GM23338 (cell line): ENCODE results near the gene SIAH1. TPM values are rescaled to one million over a fixed set of nuclear protein-coding genes. Genes with fewer than 3 reads are reported as not detected.
A peak's percentile ranks its signal among the peaks of the same experiment; 100 is the strongest.

Experiments used
- ATAC-seq: fragments of 200-7000 bp; cut with Tn5 transposase; 3 replicates; pipeline ENCODE4 v1.9.1; 2020
- DNase-seq: peaks from one replicate; pipeline ENCODE4 v3.0.0-alpha.2; 2015; ENCODE audit warnings: low spot score
- H2AFZ ChIP-seq: fragments of 200-600 bp; sonication (generic); 2 replicates; pipeline ENCODE4 v1.8.0; 2016; ENCODE audit warnings: antibody characterized with exemption, mild to moderate bottlenecking, moderate library complexity
- H3F3A ChIP-seq: fragments of 200-600 bp; sonication (generic); replicated peaks from 2 replicates; pipeline ENCODE4 v1.8.0; 2017; ENCODE audit warnings: antibody characterized with exemption, mixed run types, low read depth
- H3K27ac ChIP-seq: fragments of 200-600 bp; sonication (generic); 2 replicates; pipeline ENCODE4 v1.6.1; 2016; ENCODE audit warnings: low read depth
- H3K27me3 ChIP-seq: fragments of 200-600 bp; sonication (generic); 2 replicates; pipeline ENCODE4 v1.8.0; 2016; ENCODE audit warnings: mild to moderate bottlenecking, mixed run types, moderate library complexity; ENCODE audit not compliant: insufficient read depth
- H3K36me3 ChIP-seq: fragments of 200-600 bp; sonication (generic); 2 replicates; pipeline ENCODE4 v1.8.0; 2016; ENCODE audit warnings: mild to moderate bottlenecking; ENCODE audit not compliant: insufficient read depth
- H3K4me1 ChIP-seq: fragments of 200-600 bp; sonication (generic); 2 replicates; pipeline ENCODE4 v1.8.0; 2016; ENCODE audit warnings: mild to moderate bottlenecking, moderate library complexity; ENCODE audit not compliant: insufficient read depth
- H3K4me2 ChIP-seq: fragments of 200-600 bp; sonication (generic); 2 replicates; pipeline ENCODE4 v1.7.1; 2017; ENCODE audit warnings: mixed run types
- H3K4me3 ChIP-seq: fragments of 200-600 bp; sonication (generic); 2 replicates; pipeline ENCODE4 v1.6.1; 2016; ENCODE audit warnings: mixed run types
- H3K79me2 ChIP-seq: fragments of 200-600 bp; sonication (generic); replicated peaks from 2 replicates; pipeline ENCODE4 v1.8.0; 2017; ENCODE audit warnings: mild to moderate bottlenecking; ENCODE audit not compliant: insufficient read depth
- H3K9me2 ChIP-seq: fragments of 200-600 bp; sonication (generic); 2 replicates; pipeline ENCODE4 v1.8.0; 2017; ENCODE audit not compliant: insufficient read depth
- H4K20me1 ChIP-seq: fragments of 200-600 bp; sonication (generic); replicated peaks from 2 replicates; pipeline ENCODE4 v1.8.0; 2017; ENCODE audit warnings: mild to moderate bottlenecking; ENCODE audit not compliant: insufficient read depth
- H3K27ac Mint-ChIP-seq: 2 replicates; pipeline ENCODE4 v1.8.0; 2020; ENCODE audit warnings: inconsistent platforms, mild to moderate bottlenecking, moderate library complexity, mixed read lengths
- H3K27me3 Mint-ChIP-seq: 3 replicates; pipeline ENCODE4 v1.8.0; 2022; ENCODE audit warnings: low read depth, mild to moderate bottlenecking, moderate library complexity, mixed read lengths, inconsistent platforms; ENCODE audit not compliant: insufficient read depth, poor library complexity
- H3K36me3 Mint-ChIP-seq: 3 replicates; pipeline ENCODE4 v1.8.0; 2021; ENCODE audit warnings: low read depth, mild to moderate bottlenecking, inconsistent platforms, moderate library complexity, mixed read lengths
- H3K4me1 Mint-ChIP-seq: 3 replicates; pipeline ENCODE4 v1.8.0; 2020; ENCODE audit warnings: mild to moderate bottlenecking, inconsistent platforms, mixed read lengths
- H3K4me3 Mint-ChIP-seq: 3 replicates; pipeline ENCODE4 v1.8.0; 2021; ENCODE audit warnings: moderate library complexity, mild to moderate bottlenecking, inconsistent platforms, mixed read lengths
- H3K9me3 Mint-ChIP-seq: 3 replicates; pipeline ENCODE4 v1.8.0; 2020; ENCODE audit warnings: moderate library complexity, mild to moderate bottlenecking, inconsistent platforms, mixed read lengths
- CREB1 ChIP-seq: fragments of 250-450 bp; sonication (Bioruptor Pico); IDR thresholded peaks from 2 replicates; pipeline ENCODE4 v1.5.0; 2020; ENCODE audit warnings: low read depth, mild to moderate bottlenecking, moderate library complexity
- CTCF ChIP-seq, 2 experiments: fragments of 200-600 bp in 1 of 2; sonication (generic) in 1 of 2; conservative IDR thresholded peaks; 2 replicates each; pipeline versions ENCODE4 v1.5.1 to v1.6.1; 2016 to 2017; ENCODE audit warnings: antibody characterized with exemption in 2 of 2, low read depth in 2 of 2, mild to moderate bottlenecking in 2 of 2, moderate library complexity in 1 of 2
- EZH2 ChIP-seq: fragments of 200-600 bp; sonication (generic); IDR thresholded peaks from one replicate; pipeline ENCODE4 v1.8.0; 2017; ENCODE audit warnings: antibody characterized with exemption, mild to moderate bottlenecking, low read depth; ENCODE audit not compliant: unreplicated experiment
- JUNB ChIP-seq: IDR thresholded peaks from one replicate; pipeline ENCODE4 v1.6.1; 2016; ENCODE audit warnings: antibody characterized with exemption; ENCODE audit not compliant: unreplicated experiment
- NANOG ChIP-seq: IDR thresholded peaks from 2 replicates; pipeline ENCODE4 v1.6.1; 2016; ENCODE audit warnings: antibody characterized with exemption, borderline replicate concordance
- STAT1 ChIP-seq: IDR thresholded peaks from one replicate; pipeline ENCODE4 v1.6.1; 2016; ENCODE audit warnings: antibody characterized with exemption; ENCODE audit not compliant: unreplicated experiment
- ZNF331 ChIP-seq: fragments of 250-450 bp; sonication (Bioruptor Pico); IDR thresholded peaks from 2 replicates; pipeline ENCODE4 v1.5.0; 2020; ENCODE audit warnings: low read depth, mild to moderate bottlenecking, moderate library complexity
- ZNF462 ChIP-seq: fragments of 250-450 bp; sonication (Bioruptor Pico); IDR thresholded peaks from 2 replicates; pipeline ENCODE4 v1.5.0; 2020; ENCODE audit warnings: mild to moderate bottlenecking, moderate library complexity
- polyA plus RNA-seq: library from polyadenylated mRNA; unstranded; fragments of >200 nt; fragmentation: Nextera tagmentation; extraction: Ambion mirVana; gene quantifications from 2 replicates; pipeline ENCODE4 v1.2.1, GENCODE V29; 2016
- total RNA-seq: library from RNA; depleted of rRNA; stranded (reverse); fragments of >200 nt; shearing (Covaris generic); gene quantifications from 2 replicates; pipeline ENCODE4 v1.2.3, GENCODE V29; 2014

The SIAH1 gene
- total and polyA plus RNA-seq, 2 experiments from 2014 or later: 42.0 to 52.7 TPM

- TF ChIP-seq STAT1: no peak
- no peak for TF ChIP-seq NANOG
- TF ChIP-seq JUNB: no peak
- TF ChIP-seq ZNF462 (CRISPR knock-in tag): no peak
- no peak for TF ChIP-seq EZH2
- TF ChIP-seq CREB1: no peak
Observed at GRCh38 chr16:48335961-48336360, 49.3 kb downstream of the SIAH1 start (continued).

- Mint-ChIP-seq H3K27ac (no peak overlapping the region), H3K9me3 (no peaks in the 10 kb centered on the region), H3K36me3 (peaks cover 16% of the 10 kb centered on the region), H3K4me1 (peaks cover 32% of the 10 kb centered on the region), H3K27me3 (peaks cover 2% of the 10 kb centered on the region), H3K4me3 (no peak overlapping the region)
- TF ChIP-seq STAT1 (no peak), ZNF462 (CRISPR knock-in tag) (no peak), CTCF (conservative IDR thresholded peaks at IDR 0.05; ENCODE audit: low read depth in 2 of 2) (peak; percentile 62 to 69), NANOG (no peak), ZNF331 (no peak)
- ATAC-seq: peak; percentile 84
- H3K27ac ChIP-seq: peak overlapping the region; percentile 3; the same call in 1 of the 2 replicates
- no peak overlapping the region for H3K4me3 ChIP-seq
- no peaks in the 10 kb centered on the region for H3K79me2 ChIP-seq
- H3K4me1 ChIP-seq: peaks cover 25% of the 10 kb centered on the region; the same call in 1 of the 2 replicates
- DNase-seq: peak; percentile 69
- H3F3A ChIP-seq: no peaks in the 10 kb centered on the region
- no peak overlapping the region for H2AFZ ChIP-seq
- H4K20me1 ChIP-seq: no peaks in the 10 kb centered on the region
- no peak overlapping the region for H3K4me2 ChIP-seq
- no peaks in the 10 kb centered on the region for H3K27me3 ChIP-seq
- H3K36me3 ChIP-seq: no peaks in the 10 kb centered on the region
- no peaks in the 10 kb centered on the region for H3K9me2 ChIP-seq
Observed at GRCh38 chr16:48334325-48334724, 50.9 kb downstream of the SIAH1 start.
